ENCODE measurements around the gene CDH10. TPM values are rescaled to one million over a fixed set of nuclear protein-coding genes. Genes with fewer than 3 reads are reported as not detected.

Gene CDH10
- total and polyA plus RNA-seq, 2 donors (not counting 1 experiment from before 2014, with no cell fraction given) = not detected

DNA sequence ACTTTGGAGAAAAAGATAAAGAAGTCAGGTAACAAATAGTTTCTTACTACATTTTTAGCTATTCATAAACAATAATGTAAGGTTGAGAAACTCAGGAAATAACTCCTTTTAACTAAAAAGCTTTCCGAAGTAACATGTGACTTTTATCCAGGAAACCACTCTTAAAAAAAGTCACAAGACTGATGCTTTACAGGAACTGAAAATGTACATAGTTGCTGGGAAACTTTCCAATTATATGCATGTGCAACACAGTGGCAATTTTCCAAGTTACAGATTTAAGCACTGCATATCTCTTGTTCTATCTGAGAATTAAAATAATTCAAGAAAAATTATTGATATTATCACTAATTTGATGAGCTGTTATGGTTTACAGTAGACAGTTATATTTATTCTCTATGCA is 105.2 kb downstream of the CDH10 start:
- H3K4me2 ChIP-seq (replicated peaks; ENCODE audit: low read depth, low read length, poor library complexity, severe bottlenecking) = no peak overlapping the region
- no CpG with 5 or more reads among the region's 1 CpG for WGBS (ENCODE audit: insufficient coverage)
- ATAC-seq (ENCODE audit: low read depth) (no peak), DNase-seq (no peak)
- H3K4me1 ChIP-seq (ENCODE audit: control insufficient read depth in 2 of 2, insufficient read depth in 2 of 2, low read length in 2 of 2) = no peaks in the 10 kb centered on the region
- H3K36me3 ChIP-seq (replicated peaks in 1 of 2; ENCODE audit: control extremely low read depth in 1 of 2, control insufficient read depth in 1 of 2, extremely low read depth in 1 of 2, insufficient read depth in 2 of 2, low read length in 1 of 2) = no peaks in the 10 kb centered on the region
- CTCF ChIA-PET = no interaction called here
- POLR2A ChIA-PET = no interaction called here
- Mint-ChIP-seq H3K27ac (no peak overlapping the region), H3K4me3 (no peak overlapping the region), H3K9me3 (ENCODE audit: insufficient read depth) (no peaks in the 10 kb centered on the region), H3K27me3 (no peaks in the 10 kb centered on the region), H3K4me1 (no peaks in the 10 kb centered on the region)
- no peak overlapping the region for H3K4me3 ChIP-seq (ENCODE audit: control extremely low read depth in 1 of 5, extremely low read depth in 1 of 5, insufficient read depth in 1 of 5, low read depth in 2 of 5, low read length in 4 of 5)
- no peaks in the 10 kb centered on the region for H3K27me3 ChIP-seq (replicated peaks in 1 of 4; ENCODE audit: control extremely low read depth in 1 of 4, control insufficient read depth in 3 of 4, insufficient read depth in 4 of 4, low read length in 3 of 4)
- H3K27ac ChIP-seq (ENCODE audit: low read length in 2 of 2) = no peak overlapping the region
- no peak overlapping the region for H2AFZ ChIP-seq (ENCODE audit: insufficient read depth, low read depth, low read length, poor library complexity, severe bottlenecking)
- no peak overlapping the region for H3K9ac ChIP-seq (ENCODE audit: low read length)
- no peaks in the 10 kb centered on the region for H3K79me2 ChIP-seq (ENCODE audit: control insufficient read depth, insufficient read depth, low read length)
- no peak for TF ChIP-seq EZH2 (IDR thresholded peaks at IDR 0.05; ENCODE audit: borderline replicate concordance, insufficient read depth, low read depth, low read length, poor library complexity, severe bottlenecking)
- TF ChIP-seq, protein P1, sequence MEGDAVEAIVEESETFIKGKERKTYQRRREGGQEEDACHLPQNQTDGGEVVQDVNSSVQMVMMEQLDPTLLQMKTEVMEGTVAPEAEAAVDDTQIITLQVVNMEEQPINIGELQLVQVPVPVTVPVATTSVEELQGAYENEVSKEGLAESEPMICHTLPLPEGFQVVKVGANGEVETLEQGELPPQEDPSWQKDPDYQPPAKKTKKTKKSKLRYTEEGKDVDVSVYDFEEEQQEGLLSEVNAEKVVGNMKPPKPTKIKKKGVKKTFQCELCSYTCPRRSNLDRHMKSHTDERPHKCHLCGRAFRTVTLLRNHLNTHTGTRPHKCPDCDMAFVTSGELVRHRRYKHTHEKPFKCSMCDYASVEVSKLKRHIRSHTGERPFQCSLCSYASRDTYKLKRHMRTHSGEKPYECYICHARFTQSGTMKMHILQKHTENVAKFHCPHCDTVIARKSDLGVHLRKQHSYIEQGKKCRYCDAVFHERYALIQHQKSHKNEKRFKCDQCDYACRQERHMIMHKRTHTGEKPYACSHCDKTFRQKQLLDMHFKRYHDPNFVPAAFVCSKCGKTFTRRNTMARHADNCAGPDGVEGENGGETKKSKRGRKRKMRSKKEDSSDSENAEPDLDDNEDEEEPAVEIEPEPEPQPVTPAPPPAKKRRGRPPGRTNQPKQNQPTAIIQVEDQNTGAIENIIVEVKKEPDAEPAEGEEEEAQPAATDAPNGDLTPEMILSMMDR (IDR thresholded peaks at IDR 0.05) = no peak
- H4K20me1 ChIP-seq (ENCODE audit: control insufficient read depth, insufficient read depth, low read length, poor library complexity, severe bottlenecking) = no peaks in the 10 kb centered on the region
- no peaks in the 10 kb centered on the region for H3K9me3 ChIP-seq (ENCODE audit: control extremely low read depth in 1 of 3, control insufficient read depth in 2 of 3, insufficient read depth in 1 of 3, low read length in 2 of 3)
- intact Hi-C loops (cut with micrococcal nuclease) = no loop called here

DNA sequence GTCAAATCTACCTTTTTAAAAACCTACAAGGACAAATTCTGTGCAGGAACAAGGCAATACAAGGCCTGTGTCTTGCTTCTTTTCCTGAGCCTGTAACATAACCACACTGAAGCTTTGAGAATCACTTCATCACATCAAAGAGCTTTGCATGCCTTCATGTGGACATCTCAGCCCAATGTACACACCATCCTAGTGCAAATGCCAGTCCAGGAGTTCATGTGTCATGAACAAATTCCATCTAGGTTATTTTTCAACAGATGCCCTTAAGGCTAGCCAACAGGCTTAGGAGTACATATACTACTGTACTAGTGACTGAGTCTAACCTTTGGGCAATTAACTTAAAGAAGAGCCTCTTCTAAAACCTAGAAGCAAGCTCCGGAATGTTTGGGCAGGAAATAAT is 106.4 kb downstream of the CDH10 start:
- H3K4me1 ChIP-seq (ENCODE audit: control insufficient read depth in 2 of 2, insufficient read depth in 2 of 2, low read length in 2 of 2) = no peaks in the 10 kb centered on the region
- no peak overlapping the region for H3K4me3 ChIP-seq (ENCODE audit: control extremely low read depth in 1 of 5, extremely low read depth in 1 of 5, insufficient read depth in 1 of 5, low read depth in 2 of 5, low read length in 4 of 5)
- intact Hi-C loops (cut with micrococcal nuclease) = no loop called here
- no peak overlapping the region for H3K9ac ChIP-seq (ENCODE audit: low read length)
- no peak overlapping the region for H3K27ac ChIP-seq (ENCODE audit: low read length in 2 of 2)
- no peaks in the 10 kb centered on the region for H3K79me2 ChIP-seq (ENCODE audit: control insufficient read depth, insufficient read depth, low read length)
- no peaks in the 10 kb centered on the region for H3K9me3 ChIP-seq (ENCODE audit: control extremely low read depth in 1 of 3, control insufficient read depth in 2 of 3, insufficient read depth in 1 of 3, low read length in 2 of 3)
- Mint-ChIP-seq H3K27ac (no peak overlapping the region), H3K4me1 (no peaks in the 10 kb centered on the region), H3K27me3 (no peaks in the 10 kb centered on the region), H3K4me3 (no peak overlapping the region), H3K9me3 (ENCODE audit: insufficient read depth) (no peaks in the 10 kb centered on the region)
- POLR2A ChIA-PET = no interaction called here
- H3K4me2 ChIP-seq (replicated peaks; ENCODE audit: low read depth, low read length, poor library complexity, severe bottlenecking) = no peak overlapping the region
- no peaks in the 10 kb centered on the region for H3K36me3 ChIP-seq (replicated peaks in 1 of 2; ENCODE audit: control extremely low read depth in 1 of 2, control insufficient read depth in 1 of 2, extremely low read depth in 1 of 2, insufficient read depth in 2 of 2, low read length in 1 of 2)
- DNase-seq (no peak), ATAC-seq (ENCODE audit: low read depth) (no peak)
- CTCF ChIA-PET = no interaction called here
- H3K27me3 ChIP-seq (replicated peaks in 1 of 4; ENCODE audit: control extremely low read depth in 1 of 4, control insufficient read depth in 3 of 4, insufficient read depth in 4 of 4, low read length in 3 of 4) = no peaks in the 10 kb centered on the region
- WGBS (ENCODE audit: insufficient coverage) = no CpG with 5 or more reads among the region's 1 CpG
- no peak overlapping the region for H2AFZ ChIP-seq (ENCODE audit: insufficient read depth, low read depth, low read length, poor library complexity, severe bottlenecking)
- TF ChIP-seq EZH2 (IDR thresholded peaks at IDR 0.05; ENCODE audit: borderline replicate concordance, insufficient read depth, low read depth, low read length, poor library complexity, severe bottlenecking) = no peak
- TF ChIP-seq, protein P1 (IDR thresholded peaks at IDR 0.05) = no peak
- H4K20me1 ChIP-seq (ENCODE audit: control insufficient read depth, insufficient read depth, low read length, poor library complexity, severe bottlenecking) = no peaks in the 10 kb centered on the region

All from B cell (primary cell).